Aorta (tissue), 5 donors: Measurements from ENCODE around the gene BUB1B. TPM values are rescaled to one million over a fixed set of nuclear protein-coding genes. Genes with fewer than 3 reads are reported as not detected.
"Not testable (repeated sequence)": the region's sequence is repeated elsewhere in the genome, so short reads cannot be mapped to it uniquely, and the experiment has no call there.

Experiments used
- ATAC-seq: fragments of 200-7000 bp; cut with Tn5 transposase; one replicate; pipeline ENCODE4 v1.9.1; 2022; ENCODE audit warnings: moderate library complexity; ENCODE audit not compliant: low FRiP score
- DNase-seq, 2 donors: peaks; one replicate each; pipeline ENCODE4 v3.0.0-alpha.2; 2020
- H3K27ac ChIP-seq, 2 donors: one replicate each; pipeline ENCODE4 v1.5.1; 2013; ENCODE audit warnings: low read length in 2 of 2, mild to moderate bottlenecking in 2 of 2, moderate library complexity in 2 of 2, control low read depth in 1 of 2, inconsistent platforms in 1 of 2, low read depth in 1 of 2
- H3K27me3 ChIP-seq, 2 donors: one replicate each; pipeline ENCODE4 v1.6.1; 2013; ENCODE audit warnings: control low read depth in 1 of 2, low read length in 1 of 2, mild to moderate bottlenecking in 1 of 2, moderate library complexity in 1 of 2; ENCODE audit not compliant: insufficient read depth in 2 of 2, control insufficient read depth in 1 of 2
- H3K36me3 ChIP-seq, 2 donors: one replicate each; pipeline ENCODE4 v1.6.1; 2013; ENCODE audit warnings: control low read depth in 1 of 2, low read length in 1 of 2, mild to moderate bottlenecking in 1 of 2; ENCODE audit not compliant: insufficient read depth in 2 of 2, control insufficient read depth in 1 of 2
- H3K4me1 ChIP-seq, 2 donors: one replicate each; pipeline ENCODE4 v1.6.1; 2013; ENCODE audit warnings: low read length in 2 of 2, control low read depth in 1 of 2, mild to moderate bottlenecking in 1 of 2, moderate library complexity in 1 of 2; ENCODE audit not compliant: insufficient read depth in 2 of 2, control insufficient read depth in 1 of 2
- H3K4me3 ChIP-seq, 2 donors: one replicate each; pipeline ENCODE4 v1.5.1; 2013; ENCODE audit warnings: low read length in 2 of 2, control low read depth in 1 of 2, mild to moderate bottlenecking in 1 of 2
- H3K9me3 ChIP-seq: one replicate; pipeline ENCODE4 v1.6.1; 2013; ENCODE audit warnings: mild to moderate bottlenecking, low read length; ENCODE audit not compliant: control insufficient read depth
- WGBS, 2 donors: extraction: QIAGEN DNeasy Blood & Tissue Kit; methylation state at CpG; one replicate each; pipeline ENCODE4 v1.1.7; 2013; 5-methylcytosine and 5-hydroxymethylcytosine counted together
- intact Hi-C, 2 donors: fragments of 100-400 bp; cut with DNase I; formaldehyde crosslinking; loops; one replicate each; pipeline versions ENCODE4 v1.14.2 to v1.15.0; 2022
- polyA plus RNA-seq, 2 donors: library from polyadenylated mRNA; stranded (reverse); fragments of 200-250 nt; gene quantifications; one replicate each; pipeline ENCODE4 v1.2.3, GENCODE V29; 2013
- total RNA-seq, 2 donors: library from RNA; stranded (reverse); fragmentation: NEBNext Ultra II Directional; extraction: Animal tissue kit (Norgen Biotek cat#: 25700); gene quantifications; one replicate each; pipeline ENCODE4 v1.2.1, GENCODE V29; 2021
- donor health status: healthy with polysubstance abuse.
- donor health status: Bipolar disorder and iron deficiency.
- donor health status: DM: no; HTN: no; CAD: no.
- donor health status: DM: no; HTN: no; CAD: no.
- donor health status: DM: yes; HTN: yes; CAD: no.

Gene BUB1B
- total and polyA plus RNA-seq, 4 donors = 0.51 to 5.0 (median 1.9) TPM

DNA sequence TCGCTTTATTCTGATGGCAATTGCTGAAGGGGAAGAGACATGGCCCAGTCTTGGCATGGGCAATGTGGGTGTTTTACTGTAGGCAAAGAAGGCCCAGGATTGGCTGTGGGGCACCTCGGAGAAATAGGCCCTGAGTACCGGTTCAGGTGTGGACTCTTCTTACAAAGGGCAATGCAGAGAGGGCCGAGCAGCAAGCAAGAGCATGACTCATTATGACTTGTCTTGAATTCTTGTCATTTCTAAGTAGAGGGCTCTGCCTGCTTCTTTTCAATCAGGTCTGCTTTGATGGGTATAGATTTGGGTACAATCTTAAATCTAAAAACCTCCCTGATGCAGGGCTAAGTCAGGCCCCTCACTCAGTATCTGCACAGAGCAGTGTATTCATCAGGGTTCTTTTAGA, 14.8 kb upstream of the BUB1B start:
- DNase-seq = no peak
- no peaks in the 10 kb centered on the region for H3K4me1 ChIP-seq

DNA sequence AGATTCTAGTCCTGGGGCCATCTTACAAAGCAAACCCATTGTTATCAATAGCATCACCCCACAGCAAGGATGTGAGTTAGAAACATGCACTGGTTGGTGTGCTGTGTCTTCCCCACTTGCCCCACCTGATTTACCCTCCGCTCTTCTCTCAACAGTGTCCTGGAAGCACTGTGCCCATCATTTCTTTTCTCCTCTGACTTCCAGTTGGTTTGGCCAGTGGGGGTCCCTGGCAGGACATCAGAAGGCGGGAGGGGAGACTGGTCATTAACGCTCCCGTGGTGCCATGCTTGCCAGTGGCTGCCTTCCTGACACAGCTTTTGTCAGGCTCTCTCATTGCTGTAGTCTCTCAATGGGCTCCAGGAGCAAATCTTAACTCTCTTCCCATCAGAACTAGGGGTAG, 11.5 kb upstream of the BUB1B start:
- no peak for ATAC-seq

More for the DNA sequence above, 14.8 kb upstream of the BUB1B start:
- intact Hi-C loops = no loop called here
- no peak overlapping the region for H3K27ac ChIP-seq
- no peaks in the 10 kb centered on the region for H3K9me3 ChIP-seq
- no peaks in the 10 kb centered on the region for H3K36me3 ChIP-seq
- WGBS, 2 donors = 88 to 92% methylated on average over 4 of the region's 4 CpGs
- no peak overlapping the region for H3K4me3 ChIP-seq
- ATAC-seq = no peak
- no peaks in the 10 kb centered on the region for H3K27me3 ChIP-seq

DNA sequence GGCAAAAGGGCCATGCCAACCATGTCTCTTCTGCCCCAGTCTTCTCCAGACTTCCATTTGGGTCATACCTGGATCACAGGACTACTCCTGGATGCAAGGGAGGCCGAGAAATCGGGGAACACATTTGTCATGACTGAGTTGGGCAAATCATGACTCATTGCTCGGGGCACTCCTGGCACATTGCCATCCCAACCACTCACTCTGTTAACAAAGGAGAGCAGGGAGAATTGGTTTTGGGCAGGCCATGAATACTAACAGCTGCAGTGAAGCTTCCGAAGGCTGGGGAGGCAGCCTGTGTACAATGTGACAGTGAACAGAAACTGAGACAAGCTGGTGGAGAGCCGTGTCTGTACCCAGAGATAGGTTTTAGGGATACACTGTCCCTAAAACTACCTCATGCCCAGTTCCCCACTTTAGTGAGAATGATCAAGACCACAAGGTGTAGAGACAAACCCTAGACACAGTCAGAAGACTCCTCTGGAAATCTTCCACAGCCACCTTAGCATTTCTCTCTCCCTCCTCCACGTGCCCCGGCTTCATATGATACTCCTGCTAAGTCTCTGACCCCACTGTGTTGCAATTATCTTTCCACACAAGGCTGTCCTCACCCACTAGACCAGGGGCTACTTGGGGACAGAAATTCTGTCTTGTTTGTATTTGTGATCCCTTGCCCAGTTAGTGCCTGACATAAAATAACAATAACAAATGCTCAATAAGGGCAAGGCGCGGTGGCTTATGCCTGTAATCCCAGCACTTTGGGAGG, 10.5 kb upstream of the BUB1B start:
- intact Hi-C loops = no loop called here
- no peak for DNase-seq

More for the DNA sequence above, 11.5 kb upstream of the BUB1B start:
- H3K9me3 ChIP-seq = no peaks in the 10 kb centered on the region
- H3K4me1 ChIP-seq = no peaks in the 10 kb centered on the region
- H3K27me3 ChIP-seq = no peaks in the 10 kb centered on the region
- no peak overlapping the region for H3K4me3 ChIP-seq
- intact Hi-C loops = no loop called here
- no peak for DNase-seq
- no peaks in the 10 kb centered on the region for H3K36me3 ChIP-seq
- H3K27ac ChIP-seq = no peak overlapping the region
- WGBS, 2 donors = 93 to 97% methylated on average over 4 of the region's 4 CpGs

DNA sequence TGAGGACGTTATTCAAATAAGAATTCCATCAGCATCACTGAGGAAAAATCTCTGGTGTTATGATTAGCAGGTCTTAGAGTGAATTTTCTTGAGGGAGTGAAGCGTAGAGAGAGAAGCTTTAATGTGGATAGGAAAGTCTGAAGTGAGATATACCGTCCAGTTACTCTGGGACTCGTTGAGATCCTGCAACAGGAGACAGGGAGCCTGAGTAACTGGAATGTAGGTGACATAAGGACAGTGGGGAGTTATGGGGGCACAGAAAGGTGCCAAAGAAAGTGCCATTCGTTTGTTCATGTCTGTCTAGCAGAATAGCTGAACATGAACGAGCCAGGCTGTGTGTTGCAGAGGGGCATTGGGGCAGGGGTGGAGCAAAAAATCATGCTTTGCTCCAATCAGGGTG, 9.4 kb upstream of the BUB1B start:
- Histone ChIP-seq H3K4me3 (no peak overlapping the region), H3K27ac (no peak overlapping the region), H3K4me1 (no peaks in the 10 kb centered on the region), H3K27me3 (no peaks in the 10 kb centered on the region), H3K36me3 (no peaks in the 10 kb centered on the region), H3K9me3 (no peaks in the 10 kb centered on the region)
- 73 to 75% methylated on average over 6 of the region's 6 CpGs for WGBS, 2 donors
- no peak for ATAC-seq
- intact Hi-C loops = no loop called here
- no peak for DNase-seq

More for the DNA sequence above, 10.5 kb upstream of the BUB1B start:
- Histone ChIP-seq H3K36me3 (no peaks in the 10 kb centered on the region), H3K27ac (no peak overlapping the region), H3K4me3 (no peak overlapping the region), H3K4me1 (no peaks in the 10 kb centered on the region), H3K9me3 (no peaks in the 10 kb centered on the region), H3K27me3 (no peaks in the 10 kb centered on the region)
- no peak for ATAC-seq
- WGBS, 2 donors = 51 to 61% methylated on average over 9 of the region's 9 CpGs

DNA sequence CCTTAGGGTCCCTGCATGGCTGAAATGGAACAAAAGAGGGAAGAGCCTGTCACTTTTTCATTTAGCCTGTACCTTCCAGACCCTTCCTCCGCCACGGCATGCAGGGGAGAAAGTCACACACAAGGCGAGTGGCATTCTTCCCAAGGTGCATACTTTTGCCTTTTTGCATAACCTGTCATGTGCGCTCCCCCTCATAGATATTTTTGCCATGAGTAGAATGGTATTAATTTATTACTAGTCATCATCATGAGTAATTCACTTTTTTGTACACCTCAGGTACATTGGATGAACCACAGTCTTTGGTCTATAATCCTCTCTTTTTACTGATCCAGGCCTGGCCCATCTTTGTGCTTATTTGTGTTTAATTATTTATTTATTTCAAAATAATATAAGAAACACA, 8.9 kb upstream of the BUB1B start:
- Histone ChIP-seq H3K27me3 (no peaks in the 10 kb centered on the region), H3K36me3 (no peaks in the 10 kb centered on the region), H3K4me1 (no peaks in the 10 kb centered on the region), H3K9me3 (no peaks in the 10 kb centered on the region), H3K27ac (no peak overlapping the region), H3K4me3 (no peak overlapping the region)
- DNase-seq = no peak
- no peak for ATAC-seq
- intact Hi-C loops = no loop called here
- WGBS, 2 donors = 95 to 97% methylated on average over 4 of the region's 4 CpGs

DNA sequence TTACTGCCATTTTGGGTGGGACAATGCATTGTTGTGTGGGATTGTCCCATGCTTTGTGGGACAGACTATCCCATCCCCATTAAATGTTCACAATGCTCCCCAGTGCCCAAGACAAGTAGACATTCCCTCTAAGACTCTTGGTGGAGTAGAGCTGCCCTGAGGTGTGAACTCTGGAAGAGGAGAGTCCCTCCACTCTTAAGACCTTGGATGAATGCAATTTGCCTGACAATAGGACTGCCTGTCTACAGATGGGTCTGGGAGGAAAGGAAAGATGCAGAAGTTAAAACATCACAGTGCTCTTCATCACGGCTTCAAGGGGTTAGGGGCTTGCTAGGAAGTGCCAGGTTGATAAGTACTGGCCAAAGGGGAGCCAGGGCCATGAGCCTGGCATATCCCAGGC, 6.0 kb upstream of the BUB1B start:
- H3K27me3 ChIP-seq, H3K27ac ChIP-seq, H3K4me3 ChIP-seq, intact Hi-C loops, H3K4me1 ChIP-seq, ATAC-seq, H3K9me3 ChIP-seq, H3K36me3 ChIP-seq, DNase-seq: not testable (repeated sequence)
- 95% methylated on average over 1 of the region's 1 CpG; no CpG with 5 or more reads in 1 of the 2 donors for WGBS, 2 donors

DNA sequence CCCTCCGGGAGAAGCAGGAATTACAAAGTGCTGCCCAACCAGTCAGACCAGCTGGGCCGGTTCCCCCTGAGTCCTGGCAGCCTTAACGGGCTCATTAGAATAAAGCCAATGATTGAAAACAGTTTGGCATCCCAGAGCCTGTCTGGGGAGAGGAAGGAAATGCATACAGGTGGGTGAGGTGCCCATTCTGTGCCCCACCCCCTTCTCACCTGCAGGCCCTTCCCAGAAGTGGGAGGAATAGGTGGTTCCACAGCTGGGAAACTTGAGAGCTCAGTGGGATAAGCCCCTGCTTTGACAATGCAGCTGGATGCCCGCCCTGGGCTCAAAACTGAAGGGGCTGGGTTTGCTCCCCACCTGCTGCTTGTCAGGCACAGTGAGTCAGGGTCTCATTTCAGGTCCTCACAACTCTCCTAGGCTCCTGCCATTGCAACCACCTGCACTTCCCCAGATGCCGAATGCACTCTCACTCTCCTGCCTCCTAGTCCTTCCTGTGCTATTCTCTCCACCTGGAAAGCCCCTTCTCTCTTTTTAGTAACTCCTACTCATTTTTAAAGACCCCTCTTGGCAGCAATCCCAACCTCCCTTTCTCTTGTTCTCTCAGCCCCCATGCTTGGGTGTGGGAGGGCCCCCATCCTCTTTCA, 5.5 kb upstream of the BUB1B start:
- Histone ChIP-seq H3K9me3 (no peaks in the 10 kb centered on the region), H3K27ac (no peak overlapping the region), H3K27me3 (no peaks in the 10 kb centered on the region), H3K4me3 (no peak overlapping the region), H3K36me3 (no peaks in the 10 kb centered on the region), H3K4me1 (no peaks in the 10 kb centered on the region)
- DNase-seq = no peak
- intact Hi-C loops = no loop called here
- no peak for ATAC-seq
- WGBS, 2 donors = 64 to 81% methylated on average over 4 to 5 of the region's 5 CpGs

DNA sequence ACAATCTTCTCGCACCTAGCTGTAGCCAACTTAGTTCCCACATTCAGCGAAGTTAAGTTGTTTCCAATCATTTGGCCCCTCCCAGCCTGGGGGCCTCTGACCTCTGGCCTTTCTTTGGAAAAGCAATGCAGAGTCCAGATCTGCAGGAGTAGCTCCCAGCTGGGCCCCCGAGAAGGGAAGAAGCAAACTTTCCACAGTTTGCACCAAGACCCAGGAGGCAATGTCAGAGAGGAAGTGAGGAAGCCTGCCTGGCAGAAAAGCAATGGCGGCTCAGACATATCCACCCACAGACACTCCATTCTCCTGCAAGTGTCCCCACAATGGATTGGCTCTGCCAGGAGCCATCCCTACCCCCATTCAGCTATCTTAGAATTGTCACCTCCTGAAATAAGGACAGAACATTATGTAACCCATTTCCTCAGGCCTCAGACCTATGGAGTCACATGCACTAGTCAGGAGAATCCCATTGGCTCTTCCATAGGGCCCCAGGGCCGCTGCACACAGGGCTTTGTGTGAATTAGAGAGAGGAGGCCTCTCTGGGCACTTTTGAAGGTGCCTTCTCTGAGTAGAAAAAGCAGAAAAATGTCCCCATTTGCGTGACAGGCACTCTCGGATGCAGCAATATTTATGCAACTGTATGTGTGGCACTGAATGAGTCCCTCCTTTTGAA, 3.0 kb upstream of the BUB1B start:
- DNase-seq (no peak), ATAC-seq (no peak)
- intact Hi-C loops = no loop called here
- Histone ChIP-seq H3K36me3 (no peaks in the 10 kb centered on the region), H3K27ac (no peak overlapping the region), H3K4me3 (no peak overlapping the region), H3K27me3 (no peaks in the 10 kb centered on the region), H3K9me3 (no peaks in the 10 kb centered on the region), H3K4me1 (no peaks in the 10 kb centered on the region)
- 94 to 96% methylated on average over 7 of the region's 7 CpGs for WGBS, 2 donors
